GM06990 (cell line): Measurements from ENCODE around the gene TMEM54.

Source experiments
- DNase-seq: peaks from one replicate; pipeline ENCODE4 v3.0.0-alpha.2; 2011; ENCODE audit not compliant: insufficient read length; ENCODE audit errors: extremely low read depth
- H3K27me3 ChIP-seq: replicated peaks from 2 replicates; pipeline ENCODE4 v1.6.0; 2011; ENCODE audit warnings: low read length; ENCODE audit not compliant: control insufficient read depth, insufficient read depth
- H3K36me3 ChIP-seq: 2 replicates; pipeline ENCODE4 v1.5.1; 2011; ENCODE audit warnings: low read length; ENCODE audit not compliant: control insufficient read depth, insufficient read depth
- H3K4me3 ChIP-seq: replicated peaks from 2 replicates; pipeline ENCODE4 v1.5.1; 2011; ENCODE audit warnings: low read depth, mild to moderate bottlenecking, control low read depth, low read length
- TF ChIP-seq, protein P1 (sequence below): IDR thresholded peaks from 2 replicates; pipeline ENCODE4 v1.5.1; 2011; ENCODE audit warnings: low read length, control low read depth, mild to moderate bottlenecking, inconsistent platforms; ENCODE audit not compliant: insufficient read depth, poor library complexity, severe bottlenecking

TMEM54 gene

DNA sequence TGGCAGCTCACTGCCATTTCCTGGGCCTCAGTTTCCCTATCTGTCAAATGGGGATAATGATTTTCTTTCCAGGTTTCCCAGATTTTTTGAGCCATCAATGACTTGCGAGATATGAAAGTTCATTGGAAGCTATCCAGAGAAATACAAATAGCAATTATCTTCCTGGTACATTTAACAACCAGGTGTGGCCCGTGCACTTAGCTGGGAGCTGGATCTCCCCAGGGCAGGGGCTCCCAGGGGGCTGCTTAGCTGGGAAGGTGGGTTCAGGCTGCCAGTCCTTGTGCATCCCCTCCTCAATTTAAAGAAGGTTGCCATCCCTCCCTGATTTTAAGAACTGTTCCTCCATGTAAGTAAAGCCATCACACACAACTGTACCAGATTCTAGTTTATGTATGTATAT lies 3.6 kb upstream of the TMEM54 start:
- Histone ChIP-seq H3K4me3 (no peak overlapping the region), H3K36me3 (no peaks in the 10 kb centered on the region), H3K27me3 (peaks cover 5% of the 10 kb centered on the region)
- TF ChIP-seq, protein P1, sequence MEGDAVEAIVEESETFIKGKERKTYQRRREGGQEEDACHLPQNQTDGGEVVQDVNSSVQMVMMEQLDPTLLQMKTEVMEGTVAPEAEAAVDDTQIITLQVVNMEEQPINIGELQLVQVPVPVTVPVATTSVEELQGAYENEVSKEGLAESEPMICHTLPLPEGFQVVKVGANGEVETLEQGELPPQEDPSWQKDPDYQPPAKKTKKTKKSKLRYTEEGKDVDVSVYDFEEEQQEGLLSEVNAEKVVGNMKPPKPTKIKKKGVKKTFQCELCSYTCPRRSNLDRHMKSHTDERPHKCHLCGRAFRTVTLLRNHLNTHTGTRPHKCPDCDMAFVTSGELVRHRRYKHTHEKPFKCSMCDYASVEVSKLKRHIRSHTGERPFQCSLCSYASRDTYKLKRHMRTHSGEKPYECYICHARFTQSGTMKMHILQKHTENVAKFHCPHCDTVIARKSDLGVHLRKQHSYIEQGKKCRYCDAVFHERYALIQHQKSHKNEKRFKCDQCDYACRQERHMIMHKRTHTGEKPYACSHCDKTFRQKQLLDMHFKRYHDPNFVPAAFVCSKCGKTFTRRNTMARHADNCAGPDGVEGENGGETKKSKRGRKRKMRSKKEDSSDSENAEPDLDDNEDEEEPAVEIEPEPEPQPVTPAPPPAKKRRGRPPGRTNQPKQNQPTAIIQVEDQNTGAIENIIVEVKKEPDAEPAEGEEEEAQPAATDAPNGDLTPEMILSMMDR, result no peak
- no peak for DNase-seq

GRCh38 chr1:32903991-32904785 lies 3.0 kb upstream of the TMEM54 start:
- TF ChIP-seq, protein P1, result no peak
- no peaks in the 10 kb centered on the region for H3K36me3 ChIP-seq
- peaks cover 5% of the 10 kb centered on the region for H3K27me3 ChIP-seq
- DNase-seq, result no peak
- H3K4me3 ChIP-seq, result no peak overlapping the region

DNA sequence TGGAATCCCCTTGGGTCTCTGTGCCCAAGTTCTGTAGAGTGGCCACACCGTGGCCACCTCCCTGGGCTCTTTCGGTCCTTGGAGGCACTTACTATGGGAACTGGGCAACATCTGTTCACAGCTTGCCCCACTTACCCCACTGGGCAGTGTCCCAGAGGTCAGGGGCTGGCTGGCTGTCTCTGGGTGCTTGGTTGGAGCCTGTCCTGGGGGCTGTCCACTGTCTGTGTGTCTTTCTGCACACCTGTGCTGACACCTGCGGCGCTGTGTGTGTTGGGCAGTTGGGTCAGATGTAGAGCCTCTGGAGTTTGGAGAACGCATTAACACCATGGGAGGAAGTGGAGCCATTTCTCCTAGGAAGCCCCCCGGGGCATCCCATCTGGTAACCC lies 1.3 kb upstream of the TMEM54 start:
- no peak for DNase-seq

DNA sequence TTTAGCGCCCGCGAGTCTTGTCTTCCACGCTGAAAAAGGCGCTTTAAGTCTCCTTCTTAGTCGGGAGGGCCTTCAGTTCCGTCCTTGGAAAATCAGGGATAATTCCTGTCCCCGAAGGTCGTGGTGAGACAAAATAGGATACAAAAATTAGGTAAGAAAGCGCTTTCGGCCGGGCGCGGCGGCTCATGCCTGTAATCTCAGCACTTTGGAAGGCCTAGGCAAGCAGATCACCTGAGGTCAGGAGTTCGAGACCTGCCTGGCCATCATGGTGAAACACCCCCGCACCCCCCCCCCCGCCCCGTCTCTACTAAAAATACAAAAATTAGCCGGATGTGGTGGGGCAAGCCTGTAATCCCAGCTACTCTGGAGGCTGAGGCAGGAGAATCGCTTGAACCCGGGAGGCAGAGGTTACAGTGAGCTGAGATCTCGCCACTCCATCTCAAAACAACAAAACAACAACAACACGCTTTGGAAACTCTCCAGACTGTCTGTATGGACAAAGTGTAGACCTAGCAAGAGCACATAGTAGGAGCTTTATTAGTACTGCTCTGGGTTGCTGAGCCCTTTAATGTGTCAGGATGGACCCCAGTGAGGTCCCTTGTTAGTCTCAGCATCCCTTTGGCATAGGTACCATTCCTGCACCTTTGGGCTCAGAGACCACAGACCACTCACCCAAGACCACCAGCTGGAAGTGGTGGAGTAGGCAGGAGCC lies 790 bp upstream of the TMEM54 start:
- TF ChIP-seq, protein P1, result no peak
- Histone ChIP-seq H3K27me3 (peaks cover 6% of the 10 kb centered on the region), H3K36me3 (no peaks in the 10 kb centered on the region), H3K4me3 (peak overlapping the region; percentile 43)
- DNase-seq, result no peak

More for the DNA sequence above, 1.3 kb upstream of the TMEM54 start:
- no peak overlapping the region for H3K4me3 ChIP-seq
- TF ChIP-seq, protein P1, result no peak
- H3K36me3 ChIP-seq, result no peaks in the 10 kb centered on the region
- H3K27me3 ChIP-seq, result peaks cover 6% of the 10 kb centered on the region

DNA sequence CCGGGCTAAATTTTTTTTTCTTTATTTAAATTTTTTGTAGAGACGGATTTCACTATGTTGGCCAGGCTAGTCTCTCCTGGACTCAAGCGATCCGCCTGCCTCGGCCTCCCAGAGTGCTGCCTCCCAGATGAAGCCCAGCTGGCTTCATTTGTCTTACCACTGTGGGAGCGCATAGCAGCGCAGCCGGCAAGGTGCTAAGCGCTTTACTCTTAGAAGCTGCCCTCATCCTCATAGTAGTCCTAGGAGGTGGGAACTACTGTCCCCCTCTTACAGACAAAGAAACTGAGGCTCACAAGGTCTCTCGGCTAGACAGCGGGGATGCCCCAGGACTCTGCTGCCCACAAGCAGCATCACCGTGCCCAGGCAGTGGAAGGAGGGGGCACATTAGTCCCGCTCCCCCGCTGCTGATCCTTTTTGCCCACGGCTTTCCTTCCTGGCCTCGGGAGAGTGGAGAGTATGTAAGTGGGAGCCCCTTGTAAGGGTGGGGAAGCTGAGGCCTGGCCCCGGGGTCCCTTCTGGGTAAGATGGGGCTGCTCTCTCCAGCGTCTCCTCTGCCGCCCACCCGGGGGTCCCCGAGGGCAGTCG lies 726 bp downstream of the TMEM54 start:
- DNase-seq, result no peak
- Histone ChIP-seq H3K36me3 (no peaks in the 10 kb centered on the region), H3K27me3 (peaks cover 6% of the 10 kb centered on the region), H3K4me3 (no peak overlapping the region; the same call in 1 of the 2 replicates)
- TF ChIP-seq, protein P1, result no peak
